ENCODE results near the gene MAP4K2. TPM values are rescaled to one million over a fixed set of nuclear protein-coding genes. Genes with fewer than 3 reads are reported as not detected.
A peak's percentile ranks its signal among the peaks of the same experiment; 100 is the strongest.

Gene MAP4K2
- total RNA-seq, 1 donor from 2014 or later = 18.0 TPM

GRCh38 chr11:64839887-64840782, 37.1 kb upstream of the MAP4K2 start:
- intact Hi-C loops (cut with DNase I) = no loop called here
- ATAC-seq (no peak), DNase-seq (ENCODE audit: low spot score) (no peak)

DNA sequence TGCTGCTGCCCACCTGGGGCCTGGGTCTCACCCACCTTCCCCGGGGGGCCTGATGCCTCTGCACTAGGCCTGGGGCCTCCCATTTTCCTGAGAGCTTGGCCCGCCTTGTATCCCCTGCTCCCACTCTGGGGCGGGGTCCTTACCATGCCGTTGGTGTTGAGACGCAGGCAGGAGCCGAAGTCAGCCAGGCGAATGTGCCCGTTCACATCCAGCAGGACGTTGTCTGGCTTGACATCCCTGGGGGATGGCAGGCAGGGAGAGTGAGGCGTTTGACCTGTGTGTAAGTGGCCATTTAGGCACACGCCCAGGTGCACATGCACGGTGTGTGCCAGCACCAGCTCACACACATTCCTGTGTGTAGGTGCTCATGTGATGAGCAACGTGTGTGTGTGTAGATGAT, 36.3 kb upstream of the MAP4K2 start:
- intact Hi-C loops (cut with DNase I) = no loop called here
- ATAC-seq (no peak), DNase-seq (ENCODE audit: low spot score) (no peak)

DNA sequence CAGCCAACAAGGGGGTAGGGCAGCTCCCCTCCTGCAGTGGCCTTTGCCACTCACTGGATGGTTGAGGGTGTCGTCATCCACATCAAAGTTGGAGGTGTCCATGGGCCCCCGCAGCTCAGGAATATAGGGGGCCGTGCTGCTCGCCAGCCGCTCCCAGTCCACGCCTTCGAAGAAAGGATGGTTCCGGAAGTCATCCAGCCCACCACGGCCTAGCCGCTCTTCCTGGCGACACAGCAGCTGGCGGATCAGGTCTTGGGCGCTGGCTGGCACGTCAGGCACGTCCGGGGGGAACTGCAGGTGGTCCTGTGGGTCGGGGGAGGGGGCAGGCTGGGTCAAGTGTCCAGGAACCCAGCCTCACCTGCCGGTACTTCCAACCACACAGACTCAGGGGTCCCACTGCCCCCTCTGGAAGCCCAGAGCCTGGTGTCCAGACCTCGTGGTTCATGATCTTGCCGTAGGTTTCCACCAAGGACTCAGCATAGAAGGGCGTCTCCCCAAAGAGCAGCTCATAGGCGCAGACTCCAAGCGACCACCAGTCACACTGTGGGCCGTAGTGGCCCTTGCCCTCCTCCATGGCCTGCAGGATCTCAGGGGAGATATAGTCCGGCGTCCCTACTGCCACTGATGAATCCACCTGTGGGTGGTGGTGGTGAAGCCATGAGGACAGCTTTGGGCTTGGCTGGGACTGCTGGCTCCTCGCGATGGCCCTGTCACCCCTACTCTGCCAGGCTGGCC, 35.8 kb upstream of the MAP4K2 start:
- intact Hi-C loops (cut with DNase I) = no loop called here
- DNase-seq (ENCODE audit: low spot score) (no peak), ATAC-seq (no peak)

DNA sequence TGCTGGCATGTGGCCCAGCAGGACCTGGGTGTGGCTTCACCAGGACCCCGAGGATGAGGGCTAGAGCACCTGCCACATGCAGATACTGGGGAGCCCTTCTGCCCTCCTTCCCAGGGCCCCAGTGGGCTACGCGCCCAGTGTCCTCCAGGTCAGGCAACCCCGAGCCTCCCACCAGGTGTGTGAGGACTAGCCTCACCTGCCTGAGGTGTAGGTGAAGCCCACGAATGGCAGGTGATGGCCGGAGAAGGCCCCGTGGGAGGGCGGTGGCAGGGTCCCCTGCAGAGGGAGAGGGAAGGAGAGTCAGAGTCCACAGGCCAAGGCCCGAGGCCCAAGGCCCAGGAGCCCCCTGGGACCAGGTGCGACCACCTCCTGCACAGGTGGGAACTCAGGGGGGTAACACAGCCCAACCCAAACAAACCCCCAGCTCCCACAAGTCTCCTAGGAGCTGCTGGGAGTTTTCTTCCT, 34.9 kb upstream of the MAP4K2 start:
- DNase-seq (ENCODE audit: low spot score) = no peak
- intact Hi-C loops (cut with DNase I) = no loop called here
- no peak for ATAC-seq

GRCh38 chr11:64836448-64837072, 33.5 kb upstream of the MAP4K2 start:
- ATAC-seq (no peak), DNase-seq (ENCODE audit: low spot score) (no peak)
- intact Hi-C loops (cut with DNase I) = no loop called here

DNA sequence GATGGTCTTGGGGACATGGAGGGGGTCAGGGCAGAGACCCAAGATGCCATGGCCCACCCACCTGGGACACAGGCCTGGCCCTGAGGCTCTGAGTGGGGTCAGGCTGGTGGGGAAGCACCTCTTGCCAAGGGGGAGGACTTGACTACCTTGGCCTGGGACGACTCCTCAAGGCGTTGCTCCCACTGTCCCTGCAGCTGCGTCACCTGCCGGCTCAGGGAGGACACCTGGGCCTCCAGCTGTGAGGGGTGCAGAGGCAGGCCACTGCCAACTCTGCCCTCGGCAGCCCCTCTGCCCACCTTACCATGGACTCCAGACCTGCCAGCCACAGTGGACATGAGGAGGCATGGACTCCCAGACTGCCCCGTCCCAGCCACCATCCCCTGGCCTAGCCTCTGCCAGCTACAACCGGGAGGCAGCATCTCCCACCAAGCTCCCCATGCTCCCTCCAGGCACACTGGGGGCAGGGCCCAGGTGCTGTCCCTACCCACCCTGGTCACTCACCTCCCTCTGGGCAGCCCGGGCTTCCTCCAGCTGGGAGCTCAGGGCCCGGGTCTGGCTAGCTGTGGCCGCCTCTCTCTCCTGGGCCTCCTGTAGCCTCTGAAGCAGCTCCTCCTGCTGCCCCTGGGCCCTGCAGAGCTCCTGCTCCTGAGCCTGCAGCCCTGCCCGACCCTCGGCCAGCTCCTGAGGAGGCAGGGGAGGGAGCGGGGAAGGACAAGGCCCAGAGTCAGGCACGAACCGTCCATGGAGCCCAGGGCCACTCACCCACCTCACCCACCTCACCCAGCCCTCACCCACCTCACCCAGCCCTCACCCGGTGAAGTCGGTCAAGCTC, 32.8 kb upstream of the MAP4K2 start:
- intact Hi-C loops (cut with DNase I) = no loop called here
- no peak for DNase-seq (ENCODE audit: low spot score)
- ATAC-seq = no peak

DNA sequence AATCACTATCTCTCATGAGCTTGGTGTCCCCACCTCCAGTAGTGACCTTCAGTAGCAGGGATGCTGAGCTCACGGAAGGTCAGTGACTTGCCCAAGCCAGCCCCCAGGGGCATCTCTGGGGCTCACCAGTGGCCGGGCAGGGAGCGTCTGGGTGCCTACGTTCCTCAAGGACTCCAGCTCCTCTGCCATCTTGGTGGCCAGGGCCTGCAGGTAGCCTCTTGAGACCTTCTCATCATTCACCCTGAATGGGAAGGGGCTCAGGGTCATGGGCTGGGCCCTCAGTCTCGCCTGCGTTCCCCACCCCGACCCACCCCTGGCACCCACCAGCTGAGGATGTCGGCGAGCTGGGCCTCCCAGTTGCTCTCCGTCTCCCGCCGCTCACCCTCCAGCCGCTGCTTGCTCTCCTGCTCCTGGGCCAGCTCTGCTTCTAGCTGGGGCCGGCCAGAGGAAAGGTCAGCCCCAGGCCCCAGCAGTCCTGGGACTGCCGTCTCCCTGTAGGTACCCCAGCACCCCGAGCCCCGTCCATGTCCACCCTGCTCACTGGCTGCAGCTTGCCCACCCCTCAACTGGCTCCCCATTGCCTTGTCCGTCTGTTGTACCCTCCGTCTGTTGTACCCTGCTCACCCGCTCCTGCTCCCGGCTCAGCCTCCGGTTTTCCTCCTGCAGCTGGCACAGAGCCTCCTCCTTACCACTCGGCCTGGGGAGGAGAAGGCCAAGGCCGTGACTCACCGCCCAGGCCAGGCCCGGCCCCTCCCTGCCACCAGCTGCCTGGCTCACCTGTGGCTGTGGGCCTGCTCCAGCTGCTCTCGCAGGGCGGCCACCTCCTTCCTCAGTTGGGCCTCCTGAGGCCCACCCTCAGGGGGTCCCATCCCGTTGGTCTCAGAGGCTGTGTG, 32.0 kb upstream of the MAP4K2 start:
- ATAC-seq (no peak), DNase-seq (ENCODE audit: low spot score) (no peak)
- intact Hi-C loops (cut with DNase I) = no loop called here

- ATAC-seq (no peak), DNase-seq (ENCODE audit: low spot score) (no peak)
- intact Hi-C loops (cut with DNase I) = no loop called here
These were observed 31.2 kb upstream of the MAP4K2 start for GRCh38 chr11:64834031-64834722.

DNA sequence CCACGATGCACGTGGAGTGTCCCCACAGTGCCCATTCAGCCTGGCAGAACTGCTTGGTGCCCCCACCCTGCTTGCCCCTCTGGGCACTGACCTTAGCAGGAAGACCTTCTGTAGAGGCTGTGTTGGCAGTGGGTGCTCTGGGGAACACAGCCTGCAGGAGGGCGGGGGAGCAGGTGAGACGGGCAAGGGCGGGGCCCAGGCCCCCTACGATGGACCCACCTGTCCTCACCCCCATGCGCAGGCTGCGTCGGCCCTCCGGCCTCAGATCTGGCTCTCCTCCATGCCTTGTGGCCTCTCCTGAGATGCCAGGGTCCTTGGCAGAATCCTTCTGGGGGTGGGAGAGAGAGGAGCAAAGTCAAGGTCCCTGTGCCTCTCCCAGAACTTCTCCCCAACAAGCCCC, 30.5 kb upstream of the MAP4K2 start:
- ATAC-seq (no peak), DNase-seq (ENCODE audit: low spot score) (no peak)

DNA sequence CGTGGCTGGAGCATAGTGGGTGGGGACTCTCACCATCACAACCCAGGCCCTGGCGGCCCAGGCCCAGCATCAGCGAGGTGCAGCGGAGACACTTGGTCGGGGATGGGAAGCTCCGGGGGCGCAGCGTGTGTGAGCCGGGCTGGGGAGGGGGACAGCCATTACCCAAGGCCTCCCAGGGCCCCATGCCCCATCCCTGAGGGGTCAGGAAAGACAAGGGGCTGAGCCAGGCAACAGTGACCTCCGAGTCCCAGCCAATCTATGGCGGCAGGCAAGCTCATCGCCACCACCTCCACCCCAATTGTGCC, 30.1 kb upstream of the MAP4K2 start:
- ATAC-seq = no peak
- DNase-seq (ENCODE audit: low spot score) = no peak
- intact Hi-C loops (cut with DNase I) = no loop called here

More for the DNA sequence above, 30.5 kb upstream of the MAP4K2 start:
- intact Hi-C loops (cut with DNase I) = no loop called here

DNA sequence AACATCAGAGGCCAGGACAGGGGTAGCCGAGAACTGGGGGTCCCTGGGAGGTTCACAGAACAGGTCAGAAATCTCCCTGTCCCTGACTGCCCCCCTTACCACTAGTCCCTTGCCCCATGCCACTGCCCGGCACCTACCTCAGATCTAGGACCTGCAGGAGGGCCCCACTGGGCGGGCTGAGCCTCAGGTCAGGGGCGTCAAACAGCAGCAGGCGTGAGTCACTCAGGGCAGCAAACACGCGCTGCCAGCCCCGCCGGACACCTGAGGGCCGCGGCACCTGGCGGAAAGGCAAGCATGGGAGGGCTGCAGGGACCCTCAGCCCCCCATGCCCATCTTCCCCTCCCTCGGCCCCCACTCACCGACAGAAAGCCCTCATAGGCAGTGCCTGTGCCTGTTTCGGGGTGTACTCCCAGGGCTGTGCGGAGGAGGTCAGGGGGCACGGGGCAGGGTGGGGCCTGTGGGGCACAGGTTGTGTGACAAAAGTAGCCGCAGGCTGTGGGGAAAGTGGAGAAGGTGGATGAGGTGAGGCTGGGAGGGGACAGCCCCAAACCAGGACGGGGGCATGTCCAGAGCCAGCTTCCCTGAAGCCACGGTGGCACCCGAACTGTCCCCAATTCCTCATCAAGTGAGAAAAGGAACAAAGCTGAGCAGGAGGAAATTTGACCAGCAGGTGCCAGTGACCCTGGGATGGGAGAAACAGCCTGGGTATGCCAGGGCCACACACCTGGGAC, 29.6 kb upstream of the MAP4K2 start:
- intact Hi-C loops (cut with DNase I) = no loop called here
- no peak for ATAC-seq
- DNase-seq (ENCODE audit: low spot score) = no peak

- DNase-seq (ENCODE audit: low spot score) = no peak
- intact Hi-C loops (cut with DNase I) = no loop called here
- ATAC-seq = no peak
These were observed 28.4 kb upstream of the MAP4K2 start for GRCh38 chr11:64831411-64831891.

DNA sequence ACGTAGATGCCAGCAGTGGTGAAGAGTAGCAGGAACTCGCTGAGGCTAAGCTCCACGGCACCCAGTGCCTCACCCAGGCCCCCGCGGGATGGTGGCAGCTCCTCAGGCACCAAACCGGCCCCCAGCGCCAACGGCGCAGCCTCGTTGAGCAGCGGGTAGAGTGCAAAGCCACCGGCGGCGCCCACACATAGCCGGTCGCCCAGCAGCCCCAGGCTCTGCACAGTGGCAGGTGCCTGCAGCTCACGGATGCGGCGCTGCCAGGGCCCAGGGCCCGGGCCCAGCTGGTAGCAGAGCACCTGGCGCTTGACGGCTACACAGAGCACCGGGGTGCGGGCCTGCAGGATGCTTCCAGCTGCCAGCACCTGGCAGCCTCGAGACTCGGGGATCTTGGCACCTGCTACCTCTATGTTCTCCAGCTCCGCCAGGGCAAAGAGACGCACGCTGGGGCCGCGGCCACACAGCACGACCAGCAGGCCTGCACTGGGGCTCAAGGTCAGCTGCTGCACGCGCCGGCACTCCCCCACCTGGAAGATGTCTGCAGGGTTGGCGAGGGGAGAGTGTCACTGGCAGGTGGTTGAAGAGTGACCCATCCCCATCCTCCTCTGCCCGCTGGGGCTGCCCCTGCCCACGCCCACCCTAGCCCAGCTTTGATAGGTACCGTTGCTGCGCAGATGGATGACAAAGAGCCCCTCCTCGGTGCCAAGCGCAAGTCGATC, 26.7 kb upstream of the MAP4K2 start:
- no peak for ATAC-seq
- intact Hi-C loops (cut with DNase I) = no loop called here

DNA sequence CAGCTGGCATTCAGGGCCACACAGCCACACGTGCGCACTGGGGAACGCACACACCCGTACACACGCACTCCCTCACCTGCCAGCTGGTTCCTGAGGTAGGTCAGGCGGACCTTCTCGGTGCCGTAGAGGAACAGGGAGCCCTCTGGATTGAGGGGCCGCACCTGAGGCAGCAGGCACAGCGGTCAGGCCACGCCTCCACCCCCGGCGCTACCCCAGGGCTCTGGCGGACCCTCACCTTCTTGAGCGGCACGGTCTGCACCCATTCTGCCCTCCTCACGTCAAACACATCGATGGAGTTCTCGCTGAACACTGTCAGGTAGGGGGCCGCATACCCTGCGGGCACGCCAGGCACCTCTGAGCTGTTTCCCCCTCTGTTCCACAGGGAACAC, 24.4 kb upstream of the MAP4K2 start:
- no peak for ATAC-seq
- intact Hi-C loops (cut with DNase I) = no loop called here
- DNase-seq (ENCODE audit: low spot score) = no peak

More for the DNA sequence above, 26.7 kb upstream of the MAP4K2 start:
- no peak for DNase-seq (ENCODE audit: low spot score)

DNA sequence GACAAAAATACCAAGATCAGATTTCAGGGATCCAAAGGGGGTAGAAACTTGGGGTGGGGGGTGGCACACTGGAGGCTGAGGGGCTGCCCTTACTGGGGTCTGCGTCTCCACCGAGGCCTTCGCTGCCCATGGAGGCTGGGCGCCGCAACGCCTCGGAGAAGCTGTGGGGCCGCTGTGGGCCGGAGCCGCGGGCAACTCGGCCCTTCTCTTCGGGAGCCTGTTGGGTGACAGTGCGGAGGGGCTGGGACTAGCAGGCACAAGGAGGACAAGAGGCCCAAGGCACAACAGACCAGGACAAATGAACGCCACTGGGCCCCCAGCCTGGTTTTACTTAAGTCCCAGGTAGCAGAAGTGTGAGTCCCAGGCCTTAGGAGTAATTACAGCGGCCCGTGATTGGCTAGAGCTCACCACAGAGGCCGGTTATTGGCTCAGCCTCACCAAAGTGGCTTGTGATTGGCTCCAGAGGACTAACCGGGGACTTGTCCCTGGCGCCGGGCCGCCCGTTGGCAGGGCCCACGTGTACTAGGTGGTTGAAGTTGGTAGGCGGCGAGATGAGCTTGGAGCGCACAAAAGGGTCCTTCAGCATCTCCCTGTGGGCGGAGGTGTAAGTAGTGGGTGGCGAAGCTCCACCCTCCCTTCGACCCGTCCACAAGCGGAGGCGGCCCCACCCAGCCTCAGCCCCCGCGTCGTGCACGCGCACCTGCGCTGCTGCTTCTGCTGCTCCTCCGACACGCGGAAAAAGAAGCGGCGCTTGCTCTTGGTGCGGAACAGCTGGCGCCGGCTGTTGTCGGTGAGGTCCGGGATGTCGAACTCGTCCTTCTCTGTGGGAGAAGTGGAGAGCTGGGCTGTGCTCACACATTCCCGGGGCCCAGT, 23.8 kb upstream of the MAP4K2 start:
- intact Hi-C loops (cut with DNase I) = no loop called here
- no peak for ATAC-seq

More for the DNA sequence above, 23.8 kb upstream of the MAP4K2 start:
- DNase-seq (ENCODE audit: low spot score) = peak; percentile 55
